Urothelium cell line (cell line): ENCODE data around the gene EIF4E2.
A peak's percentile ranks its signal among the peaks of the same experiment; 100 is the strongest.

Source experiments
- DNase-seq: peaks from one replicate; pipeline ENCODE4 v3.0.0; 2011; ENCODE audit warnings: low spot score, mixed read lengths
- FAIRE-seq: peaks from 2 replicates; lab custom pipeline; 2011; peaks lifted over from hg19 to GRCh38; lab: Jason Lieb, UNC

EIF4E2 gene

GRCh38 chr2:232593982-232594381 is 43.5 kb downstream of the EIF4E2 start:
- FAIRE-seq (no peak), DNase-seq (no peak)

DNA sequence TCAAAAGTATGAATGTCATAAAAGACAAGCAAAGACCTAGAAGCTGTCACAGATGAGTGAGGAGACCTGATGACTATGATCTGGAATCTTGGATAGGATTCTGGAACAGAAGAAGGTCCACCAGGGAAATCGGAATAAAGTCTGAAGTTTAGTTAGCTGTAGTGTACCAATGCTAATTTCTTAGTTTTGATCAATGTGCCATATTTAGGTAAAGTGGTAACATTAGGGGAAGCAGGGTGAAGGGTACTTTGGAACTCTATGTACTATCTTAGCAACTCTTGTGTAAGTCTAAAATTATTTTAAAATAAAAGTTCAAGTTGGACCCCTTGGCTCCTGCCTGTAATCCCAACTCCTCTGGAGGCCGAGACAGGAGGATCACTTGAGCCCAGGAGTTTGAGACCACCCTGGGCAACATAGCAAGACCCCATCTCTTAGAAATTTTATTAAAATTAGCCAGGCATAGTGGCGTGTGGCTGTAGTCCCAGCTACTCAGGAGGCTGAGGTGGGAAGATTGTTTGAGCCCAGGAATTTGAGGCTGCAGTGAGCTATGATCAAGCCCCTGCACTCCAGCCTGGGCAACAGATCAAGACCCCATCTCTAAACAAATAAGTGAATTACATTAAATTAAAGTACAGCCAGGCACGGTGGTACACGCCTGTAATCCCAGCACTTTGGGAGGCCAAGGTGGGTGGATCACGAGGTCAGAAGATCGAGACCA is 47.0 kb downstream of the EIF4E2 start:
- DNase-seq (no peak), FAIRE-seq (no peak)

- FAIRE-seq: no peak
- DNase-seq: no peak
Measured at GRCh38 chr2:232598293-232598692, 47.8 kb downstream of the EIF4E2 start.

DNA sequence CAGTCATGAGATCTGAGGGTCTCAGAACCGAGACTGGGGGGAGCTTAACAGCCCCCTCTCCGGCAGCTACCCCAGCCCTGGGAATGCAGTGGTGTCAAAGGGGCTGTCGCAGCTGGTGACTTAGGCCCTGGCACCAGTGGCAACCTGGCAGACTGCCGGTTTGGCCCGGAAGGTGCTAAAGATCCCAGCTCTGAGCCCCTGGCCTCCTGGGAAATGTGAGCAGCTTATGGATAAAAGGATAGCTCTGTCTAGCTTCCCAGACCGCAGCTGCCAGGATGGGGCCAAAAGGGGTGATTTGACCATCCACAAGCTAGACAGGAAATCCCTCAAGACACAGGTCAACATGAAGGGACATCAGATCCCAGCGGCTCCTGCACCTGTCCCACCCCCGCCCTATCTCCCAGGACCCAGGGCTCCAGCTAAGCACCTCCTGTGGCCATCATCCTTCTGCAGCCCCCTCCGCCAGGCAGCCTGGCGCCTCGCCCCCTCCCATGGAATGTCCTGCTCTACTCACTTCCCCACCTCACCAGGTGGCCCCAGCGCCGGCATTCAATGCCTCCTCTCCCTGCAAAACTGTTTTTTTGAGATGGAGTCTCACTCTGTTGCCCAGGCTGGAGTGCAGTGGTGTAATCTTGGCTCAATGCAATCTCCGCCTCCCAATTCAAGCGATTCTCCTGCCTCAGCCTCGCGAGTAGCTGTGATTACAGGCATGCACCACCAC is 49.7 kb downstream of the EIF4E2 start:
- no peak for DNase-seq
- no peak for FAIRE-seq

DNA sequence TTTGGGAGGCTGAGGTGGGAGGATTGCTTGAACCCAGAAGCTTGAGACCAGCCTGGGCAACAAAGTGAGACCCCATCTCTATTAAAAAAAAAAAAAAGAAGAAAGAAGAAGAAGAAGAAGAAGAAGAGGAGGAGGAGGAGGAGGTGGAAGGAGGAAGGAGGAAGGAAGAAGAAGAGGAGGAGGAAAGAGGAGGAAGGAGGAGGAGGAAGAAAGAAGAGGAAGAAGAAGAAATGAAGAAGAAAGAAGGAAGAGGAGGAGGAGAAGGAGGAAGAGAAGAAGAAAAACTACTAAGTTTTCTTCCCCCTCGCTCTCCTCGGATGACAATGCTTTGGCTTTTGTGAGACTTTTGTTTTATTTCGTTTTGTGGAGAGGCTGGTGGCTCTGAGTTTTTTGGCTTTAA is 52.8 kb downstream of the EIF4E2 start:
- no peak for FAIRE-seq

GRCh38 chr2:232604535-232604934 is 54.0 kb downstream of the EIF4E2 start:
- no peak for FAIRE-seq
- no peak for DNase-seq

More for the DNA sequence above, 52.8 kb downstream of the EIF4E2 start:
- no peak for DNase-seq

DNA sequence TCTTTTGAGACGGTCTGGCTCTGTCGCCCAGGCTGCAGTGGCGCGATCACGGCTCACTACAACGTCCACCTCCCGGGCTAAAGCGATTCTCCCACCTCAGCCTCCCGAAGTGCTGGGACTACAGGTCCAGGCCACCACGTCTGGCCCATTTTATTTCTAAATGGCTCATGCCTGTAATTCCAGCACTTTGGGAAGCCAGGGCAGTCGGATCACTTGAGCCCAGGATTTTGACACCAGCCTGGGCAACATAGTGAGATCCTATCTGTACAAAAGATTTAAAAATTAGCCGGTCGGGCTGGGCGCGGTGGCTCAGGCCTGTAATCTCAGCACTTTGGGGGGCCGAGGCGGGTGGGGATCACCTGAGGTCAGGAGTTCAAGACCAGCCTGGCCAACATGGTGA is 56.5 kb downstream of the EIF4E2 start:
- DNase-seq (no peak), FAIRE-seq (no peak)

GRCh38 chr2:232609607-232610006 is 59.1 kb downstream of the EIF4E2 start:
- DNase-seq: no peak
- no peak for FAIRE-seq

DNA sequence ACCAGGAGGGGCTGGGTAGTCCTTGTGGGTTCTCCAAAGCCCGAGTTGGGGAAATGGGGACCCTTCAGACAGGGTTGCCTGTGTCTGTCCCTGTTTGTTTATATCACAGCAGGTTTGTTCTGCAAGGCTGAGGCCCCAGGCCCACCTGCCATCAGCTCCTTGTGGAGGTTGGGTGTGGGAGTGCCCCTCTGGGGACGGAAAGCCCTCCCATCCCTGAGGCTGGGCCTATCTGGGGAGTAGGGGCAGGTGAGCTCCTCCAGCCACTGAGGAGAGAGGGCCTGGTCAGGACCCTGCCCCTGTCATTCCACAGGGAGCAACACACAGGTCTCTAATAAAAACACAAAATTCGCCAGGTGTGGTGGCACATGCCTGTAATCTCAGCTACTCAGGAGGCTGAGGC is 59.6 kb downstream of the EIF4E2 start:
- DNase-seq: no peak

DNA sequence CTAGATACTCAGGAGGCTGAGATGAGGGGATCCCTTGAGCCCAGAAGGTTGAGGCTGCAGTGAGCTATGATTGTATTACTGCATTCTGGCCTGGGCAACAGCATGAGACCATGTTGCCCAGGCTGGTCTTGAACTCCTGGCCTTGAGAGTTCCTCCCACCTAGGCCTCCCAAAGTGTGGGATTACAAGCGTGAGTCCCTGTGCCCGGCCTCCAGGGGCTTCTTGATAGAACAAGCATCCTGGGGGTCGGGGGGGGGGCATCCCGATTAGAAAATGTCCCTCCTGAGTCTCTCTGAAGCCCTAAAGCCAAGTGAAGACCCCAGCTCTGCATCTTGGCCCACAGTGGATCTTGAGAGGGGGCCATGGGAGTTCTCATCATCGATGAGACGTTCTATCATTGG is 60.6 kb downstream of the EIF4E2 start:
- no peak for DNase-seq
- no peak for FAIRE-seq

More for the DNA sequence above, 59.6 kb downstream of the EIF4E2 start:
- FAIRE-seq: no peak

GRCh38 chr2:232611559-232612218 is 61.2 kb downstream of the EIF4E2 start:
- no peak for FAIRE-seq
- DNase-seq: peak; percentile 95

- FAIRE-seq (peak; percentile 85), DNase-seq (no peak)
Measured at GRCh38 chr2:232613538-232614134, 63.1 kb downstream of the EIF4E2 start.

- DNase-seq (no peak), FAIRE-seq (no peak)
Measured at GRCh38 chr2:232615339-232615738, 64.8 kb downstream of the EIF4E2 start.
